Heart right ventricle (tissue), 16 donors: Measurements from ENCODE around the gene MUC5B. TPM values are rescaled to one million over a fixed set of nuclear protein-coding genes. Genes with fewer than 3 reads are reported as not detected.
"Not testable (repeated sequence)": the region's sequence is repeated elsewhere in the genome, so short reads cannot be mapped to it uniquely, and the experiment has no call there.

Experiments
- ATAC-seq, 8 donors: fragments of 200-7000 bp; cut with Tn5 transposase; one replicate each; pipeline ENCODE4 v1.9.1; 2020; ENCODE audit warnings: mild to moderate bottlenecking in 8 of 8, moderate library complexity in 8 of 8, moderate number of reproducible peaks in 1 of 8
- DNase-seq, 2 donors: peaks; one replicate each; pipeline ENCODE4 v3.0.0-alpha.2; 2020
- H3K27ac ChIP-seq, 10 donors: fragments of 200-600 bp; sonication (generic) in 2 of 10; one replicate each; pipeline versions ENCODE4 v1.5.0 to v1.8.0; 2020 to 2022; ENCODE audit warnings: mild to moderate bottlenecking in 3 of 10
- H3K27me3 ChIP-seq, 7 donors: fragments of 200-600 bp; one replicate each; pipeline ENCODE4 v1.8.0; 2021 to 2022; ENCODE audit warnings: mild to moderate bottlenecking in 2 of 7
- H3K36me3 ChIP-seq, 9 donors: fragments of 200-600 bp; sonication (generic) in 1 of 9; one replicate each; pipeline versions ENCODE4 v1.5.0 to v1.8.0; 2020 to 2022; ENCODE audit warnings: mild to moderate bottlenecking in 2 of 9
- H3K4me1 ChIP-seq, 9 donors: fragments of 200-600 bp; sonication (generic) in 1 of 9; one replicate each; pipeline versions ENCODE4 v1.5.0 to v1.8.0; 2020 to 2022; ENCODE audit warnings: mild to moderate bottlenecking in 4 of 9
- H3K4me3 ChIP-seq, 10 donors: fragments of 200-600 bp; sonication (generic) in 2 of 10; one replicate each; pipeline versions ENCODE4 v1.5.0 to v1.8.0; 2020 to 2022; ENCODE audit warnings: mild to moderate bottlenecking in 7 of 10, moderate library complexity in 2 of 10
- H3K9me3 ChIP-seq, 11 donors: fragments of 200-600 bp in 10 of 11; sonication (generic) in 2 of 11; one replicate each; pipeline versions ENCODE4 v1.5.0 to v1.8.0; 2013 to 2022; ENCODE audit warnings: mild to moderate bottlenecking in 2 of 11, control low read depth in 1 of 11, moderate library complexity in 1 of 11
- WGBS, 2 donors: extraction: QIAGEN DNeasy Blood & Tissue Kit; methylation state at CpG; one replicate each; pipeline ENCODE4 v1.1.7; 2013; ENCODE audit warnings: inconsistent platforms in 1 of 2; 5-methylcytosine and 5-hydroxymethylcytosine counted together
- intact Hi-C, 10 donors: fragments of 100-400 bp; cut with DNase I; formaldehyde crosslinking; loops; one replicate each; pipeline versions ENCODE4 v1.11.1 to v1.14.2; 2022
- polyA plus RNA-seq, 2 donors: library from polyadenylated mRNA; stranded (reverse); fragments of 200-250 nt; gene quantifications; one replicate each; pipeline ENCODE4 v1.2.3, GENCODE V29; 2013
- total RNA-seq, 10 donors: library from RNA; stranded (reverse); fragmentation: NEBNext Ultra II Directional in 3 of 10; extraction: Animal tissue kit (Norgen Biotek cat#: 25700) in 3 of 10; gene quantifications; one replicate each; pipeline versions ENCODE4 v1.2.1 to v1.2.4, GENCODE V29; 2021 to 2023
- TF ChIP-seq, protein P1 (sequence below), 9 donors: fragments of 200-600 bp; sonication (generic) in 2 of 9; IDR thresholded peaks; one replicate each; pipeline versions ENCODE4 v1.5.0 to v1.8.0; 2021 to 2022; ENCODE audit warnings: antibody characterized with exemption in 9 of 9, mild to moderate bottlenecking in 5 of 9, moderate library complexity in 1 of 9
- donor health status: Arrhythmogenic right ventricular cardiomyopathy.
- donor health status: ischemic (EF 13 %, LVEDD 7.1; RV severe dilation, severe dysfunction).
- donor health status: healthy with polysubstance abuse.
- donor health status: DM: no; HTN: yes; CAD: no.
- donor health status: DM: no; HTN: no; CAD: no.
- donor health status: ischemic (EF 25% LVEDD 6.9; RV normal size, moderate dysfunction).
- donor health status: ischemic (EF 25% LVEDD 5.7; RV mildly dilated, moderate dysfunction).
- donor health status: healthy.
- donor health status: DM: yes; HTN: yes; CAD: no.
- donor health status: Ischemic cardiomyopathy.
- donor health status: ischemic (EF 35%, LVEDD 5.7; RV mildly dilated, moderate dysfunction).
- donor health status: nonischemic (EF 11% LVEDD 7.7; RV severe dilation, severe dysfunction).
- donor health status: DM: yes; HTN: yes; CAD: no.
- donor health status: PGD.
- donor health status: ischemic (EF 29% LVEDD 5.4; RV normal size, mild dysfunction).
- donor health status: nonischemic (EF 23%, LVEDD 6.1; RV moderate dilation, normal function).

MUC5B gene
- total and polyA plus RNA-seq, 12 donors, result not detected

DNA sequence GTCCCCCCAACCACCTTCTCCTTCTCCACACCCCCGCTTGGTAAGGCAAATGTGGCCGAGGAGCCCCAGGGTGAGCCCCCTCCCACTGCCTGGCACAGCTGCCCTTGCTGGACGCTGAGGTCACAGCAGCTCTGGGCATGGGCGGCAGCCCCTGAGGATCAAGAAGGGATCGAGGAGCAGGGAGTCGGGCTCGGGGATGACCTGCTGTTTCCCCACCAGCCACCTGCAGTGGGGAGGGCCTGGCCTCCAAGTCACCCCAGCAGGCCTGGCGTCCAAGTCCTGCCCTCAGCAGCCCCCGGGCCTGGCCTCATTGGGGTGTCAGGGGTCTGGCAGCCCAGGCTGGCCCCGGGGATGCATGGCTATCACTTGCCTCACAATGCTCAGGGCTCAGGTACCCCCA, 41.4 kb upstream of the MUC5B start:
- no peaks in the 10 kb centered on the region for H3K36me3 ChIP-seq
- H3K9me3 ChIP-seq, result no peaks in the 10 kb centered on the region
- H3K27me3 ChIP-seq, result peaks cover 0 to 24% (median 5%) of the 10 kb centered on the region in 7 donors
- intact Hi-C loops, result no loop called here
- no peaks in the 10 kb centered on the region for H3K4me1 ChIP-seq
- TF ChIP-seq, protein P1, sequence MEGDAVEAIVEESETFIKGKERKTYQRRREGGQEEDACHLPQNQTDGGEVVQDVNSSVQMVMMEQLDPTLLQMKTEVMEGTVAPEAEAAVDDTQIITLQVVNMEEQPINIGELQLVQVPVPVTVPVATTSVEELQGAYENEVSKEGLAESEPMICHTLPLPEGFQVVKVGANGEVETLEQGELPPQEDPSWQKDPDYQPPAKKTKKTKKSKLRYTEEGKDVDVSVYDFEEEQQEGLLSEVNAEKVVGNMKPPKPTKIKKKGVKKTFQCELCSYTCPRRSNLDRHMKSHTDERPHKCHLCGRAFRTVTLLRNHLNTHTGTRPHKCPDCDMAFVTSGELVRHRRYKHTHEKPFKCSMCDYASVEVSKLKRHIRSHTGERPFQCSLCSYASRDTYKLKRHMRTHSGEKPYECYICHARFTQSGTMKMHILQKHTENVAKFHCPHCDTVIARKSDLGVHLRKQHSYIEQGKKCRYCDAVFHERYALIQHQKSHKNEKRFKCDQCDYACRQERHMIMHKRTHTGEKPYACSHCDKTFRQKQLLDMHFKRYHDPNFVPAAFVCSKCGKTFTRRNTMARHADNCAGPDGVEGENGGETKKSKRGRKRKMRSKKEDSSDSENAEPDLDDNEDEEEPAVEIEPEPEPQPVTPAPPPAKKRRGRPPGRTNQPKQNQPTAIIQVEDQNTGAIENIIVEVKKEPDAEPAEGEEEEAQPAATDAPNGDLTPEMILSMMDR (IDR thresholded peaks at IDR 0.05), result no peak
- no peak overlapping the region for H3K27ac ChIP-seq
- DNase-seq, result no peak
- no peak for ATAC-seq
- WGBS, 2 donors, result 80 to 85% methylated on average over 10 of the region's 10 CpGs
- H3K4me3 ChIP-seq, result no peak overlapping the region

GRCh38 chr11:1181853-1182535, 40.9 kb upstream of the MUC5B start:
- 83 to 89% methylated on average over 41 of the region's 41 CpGs for WGBS, 2 donors
- H3K9me3 ChIP-seq, result no peaks in the 10 kb centered on the region
- H3K4me1 ChIP-seq, result no peaks in the 10 kb centered on the region
- no peak overlapping the region for H3K27ac ChIP-seq
- no peak for ATAC-seq
- intact Hi-C loops, result no loop called here
- H3K27me3 ChIP-seq, result peaks cover 0 to 24% (median 5%) of the 10 kb centered on the region in 7 donors
- no peaks in the 10 kb centered on the region for H3K36me3 ChIP-seq
- peak in 1 of 2 donors; percentile 8 for DNase-seq
- no peak overlapping the region for H3K4me3 ChIP-seq
- TF ChIP-seq, protein P1 (IDR thresholded peaks at IDR 0.05), result no peak

- 89 to 95% methylated on average over 13 to 19 of the region's 22 CpGs for WGBS, 2 donors
- H3K9me3 ChIP-seq, H3K27ac ChIP-seq, DNase-seq, H3K4me3 ChIP-seq, H3K36me3 ChIP-seq, H3K4me1 ChIP-seq, ATAC-seq, intact Hi-C loops: not testable (repeated sequence)
- H3K27me3 ChIP-seq, result peaks cover 0 to 28% (median 5%) of the 10 kb centered on the region in 7 donors
These were observed 38.7 kb upstream of the MUC5B start for GRCh38 chr11:1184139-1184538.

GRCh38 chr11:1188451-1189130, 34.3 kb upstream of the MUC5B start:
- H3K9me3 ChIP-seq, ATAC-seq, H3K4me1 ChIP-seq, DNase-seq, intact Hi-C loops, H3K4me3 ChIP-seq, H3K27ac ChIP-seq, H3K36me3 ChIP-seq: not testable (repeated sequence)
- H3K27me3 ChIP-seq, result peaks cover 0 to 18% (median 0%) of the 10 kb centered on the region in 7 donors
- 62 to 81% methylated on average over 11 to 15 of the region's 15 CpGs for WGBS, 2 donors

GRCh38 chr11:1189816-1190215, 33.0 kb upstream of the MUC5B start:
- H3K4me3 ChIP-seq, DNase-seq, H3K36me3 ChIP-seq, ATAC-seq, H3K9me3 ChIP-seq, H3K4me1 ChIP-seq, H3K27ac ChIP-seq, intact Hi-C loops: not testable (repeated sequence)
- 78 to 83% methylated on average over 6 to 12 of the region's 12 CpGs for WGBS, 2 donors
- peaks cover 0 to 18% (median 0%) of the 10 kb centered on the region in 7 donors for H3K27me3 ChIP-seq

DNA sequence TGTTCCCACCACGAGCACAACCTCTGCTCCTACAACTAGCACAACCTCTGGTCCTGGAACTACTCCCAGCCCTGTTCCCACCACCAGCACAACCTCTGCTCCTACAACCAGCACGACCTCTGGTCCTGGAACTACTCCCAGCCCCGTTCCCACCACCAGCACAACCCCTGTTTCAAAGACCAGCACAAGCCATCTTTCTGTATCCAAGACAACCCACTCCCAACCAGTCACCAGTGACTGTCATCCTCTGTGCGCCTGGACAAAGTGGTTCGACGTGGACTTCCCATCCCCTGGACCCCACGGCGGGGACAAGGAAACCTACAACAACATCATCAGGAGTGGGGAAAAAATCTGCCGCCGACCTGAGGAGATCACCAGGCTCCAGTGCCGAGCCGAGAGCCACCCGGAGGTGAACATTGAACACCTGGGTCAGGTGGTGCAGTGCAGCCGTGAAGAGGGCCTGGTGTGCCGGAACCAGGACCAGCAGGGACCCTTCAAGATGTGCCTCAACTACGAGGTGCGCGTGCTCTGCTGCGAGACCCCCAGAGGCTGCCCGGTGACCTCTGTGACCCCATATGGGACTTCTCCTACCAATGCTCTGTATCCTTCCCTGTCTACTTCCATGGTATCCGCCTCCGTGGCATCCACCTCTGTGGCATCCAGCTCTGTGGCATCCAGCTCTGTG, 30.9 kb upstream of the MUC5B start:
- H3K27ac ChIP-seq, DNase-seq, H3K9me3 ChIP-seq, intact Hi-C loops, H3K4me3 ChIP-seq, ATAC-seq, H3K36me3 ChIP-seq, H3K4me1 ChIP-seq: not testable (repeated sequence)
- peaks cover 0 to 34% (median 11%) of the 10 kb centered on the region in 7 donors for H3K27me3 ChIP-seq
- WGBS, 2 donors, result 83 to 84% methylated on average over 22 of the region's 22 CpGs
